ENCODE data around the gene GOLT1A. TPM values are rescaled to one million over a fixed set of nuclear protein-coding genes. Genes with fewer than 3 reads are reported as not detected.

The GOLT1A gene
- total and polyA plus RNA-seq, 10 of the 15 experiments (the other 5 are each of a cell fraction or from before 2014, with no cell fraction given), result 0.09 to 0.46 TPM; not detected in 8

DNA sequence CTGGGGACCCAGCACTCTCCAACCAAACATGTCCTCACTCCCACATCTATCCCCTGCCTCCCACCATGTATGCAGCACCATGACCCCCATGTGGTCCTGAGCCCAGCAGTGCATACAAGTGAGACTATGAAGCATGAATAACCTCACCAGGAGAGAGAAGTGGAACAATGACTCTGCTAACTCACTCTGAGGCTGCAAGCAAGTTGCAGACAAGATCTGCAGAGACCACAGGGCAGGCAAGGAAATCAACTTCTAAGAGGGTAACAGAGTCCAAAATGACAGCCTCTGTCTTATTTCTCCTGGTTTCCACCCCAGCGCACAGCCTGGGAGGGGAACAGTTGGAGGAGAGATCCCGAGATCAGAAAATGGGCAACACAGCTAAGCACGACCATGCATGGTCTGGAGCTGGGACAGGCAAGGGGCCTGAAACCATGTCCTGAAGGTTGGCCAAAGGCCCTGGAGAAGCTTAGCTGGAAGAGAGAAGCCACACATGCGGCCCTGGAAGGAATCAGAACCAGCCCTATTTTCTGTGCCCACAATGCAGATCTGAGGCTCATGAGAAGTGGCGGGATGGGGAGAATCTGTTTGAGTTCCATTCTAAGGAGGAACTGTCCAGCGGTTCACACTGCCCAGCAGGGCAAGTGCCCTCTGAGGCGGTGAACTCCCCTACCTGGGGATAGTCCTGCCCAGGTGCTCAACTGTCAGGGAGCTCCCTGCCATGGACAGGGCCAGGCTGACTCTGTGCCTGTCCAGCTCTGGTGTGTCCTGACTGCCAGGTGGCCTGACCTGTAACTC lies 35.1 kb downstream of the GOLT1A start (continued):
- TF ChIP-seq, protein P1, sequence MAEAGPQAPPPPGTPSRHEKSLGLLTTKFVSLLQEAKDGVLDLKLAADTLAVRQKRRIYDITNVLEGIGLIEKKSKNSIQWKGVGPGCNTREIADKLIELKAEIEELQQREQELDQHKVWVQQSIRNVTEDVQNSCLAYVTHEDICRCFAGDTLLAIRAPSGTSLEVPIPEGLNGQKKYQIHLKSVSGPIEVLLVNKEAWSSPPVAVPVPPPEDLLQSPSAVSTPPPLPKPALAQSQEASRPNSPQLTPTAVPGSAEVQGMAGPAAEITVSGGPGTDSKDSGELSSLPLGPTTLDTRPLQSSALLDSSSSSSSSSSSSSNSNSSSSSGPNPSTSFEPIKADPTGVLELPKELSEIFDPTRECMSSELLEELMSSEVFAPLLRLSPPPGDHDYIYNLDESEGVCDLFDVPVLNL (IDR thresholded peaks at IDR 0.05; ENCODE audit: low read depth, low read length), result no peak
- no peak for TF ChIP-seq ATF7 (IDR thresholded peaks at IDR 0.05; ENCODE audit: low read depth)
- no peak for TF ChIP-seq EP300 (IDR thresholded peaks at IDR 0.05; ENCODE audit: borderline replicate concordance in 1 of 2, control insufficient read depth in 1 of 2, low read depth in 2 of 2, low read length in 2 of 2)
- TF ChIP-seq, protein P2, sequence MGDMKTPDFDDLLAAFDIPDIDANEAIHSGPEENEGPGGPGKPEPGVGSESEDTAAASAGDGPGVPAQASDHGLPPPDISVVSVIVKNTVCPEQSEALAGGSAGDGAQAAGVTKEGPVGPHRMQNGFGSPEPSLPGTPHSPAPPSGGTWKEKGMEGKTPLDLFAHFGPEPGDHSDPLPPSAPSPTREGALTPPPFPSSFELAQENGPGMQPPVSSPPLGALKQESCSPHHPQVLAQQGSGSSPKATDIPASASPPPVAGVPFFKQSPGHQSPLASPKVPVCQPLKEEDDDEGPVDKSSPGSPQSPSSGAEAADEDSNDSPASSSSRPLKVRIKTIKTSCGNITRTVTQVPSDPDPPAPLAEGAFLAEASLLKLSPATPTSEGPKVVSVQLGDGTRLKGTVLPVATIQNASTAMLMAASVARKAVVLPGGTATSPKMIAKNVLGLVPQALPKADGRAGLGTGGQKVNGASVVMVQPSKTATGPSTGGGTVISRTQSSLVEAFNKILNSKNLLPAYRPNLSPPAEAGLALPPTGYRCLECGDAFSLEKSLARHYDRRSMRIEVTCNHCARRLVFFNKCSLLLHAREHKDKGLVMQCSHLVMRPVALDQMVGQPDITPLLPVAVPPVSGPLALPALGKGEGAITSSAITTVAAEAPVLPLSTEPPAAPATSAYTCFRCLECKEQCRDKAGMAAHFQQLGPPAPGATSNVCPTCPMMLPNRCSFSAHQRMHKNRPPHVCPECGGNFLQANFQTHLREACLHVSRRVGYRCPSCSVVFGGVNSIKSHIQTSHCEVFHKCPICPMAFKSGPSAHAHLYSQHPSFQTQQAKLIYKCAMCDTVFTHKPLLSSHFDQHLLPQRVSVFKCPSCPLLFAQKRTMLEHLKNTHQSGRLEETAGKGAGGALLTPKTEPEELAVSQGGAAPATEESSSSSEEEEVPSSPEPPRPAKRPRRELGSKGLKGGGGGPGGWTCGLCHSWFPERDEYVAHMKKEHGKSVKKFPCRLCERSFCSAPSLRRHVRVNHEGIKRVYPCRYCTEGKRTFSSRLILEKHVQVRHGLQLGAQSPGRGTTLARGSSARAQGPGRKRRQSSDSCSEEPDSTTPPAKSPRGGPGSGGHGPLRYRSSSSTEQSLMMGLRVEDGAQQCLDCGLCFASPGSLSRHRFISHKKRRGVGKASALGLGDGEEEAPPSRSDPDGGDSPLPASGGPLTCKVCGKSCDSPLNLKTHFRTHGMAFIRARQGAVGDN (IDR thresholded peaks at IDR 0.05), result no peak
- TF ChIP-seq CREM (IDR thresholded peaks at IDR 0.05; ENCODE audit: low read depth), result no peak
- TF ChIP-seq MXI1 (IDR thresholded peaks at IDR 0.05; ENCODE audit: low read depth, low read length), result no peak
- no peak for TF ChIP-seq CREB1 (IDR thresholded peaks at IDR 0.05; ENCODE audit: low read depth)
- TF ChIP-seq POLR2AphosphoS2 (IDR thresholded peaks at IDR 0.05; ENCODE audit: low read depth, low read length), result no peak
- TF ChIP-seq, protein P3, sequence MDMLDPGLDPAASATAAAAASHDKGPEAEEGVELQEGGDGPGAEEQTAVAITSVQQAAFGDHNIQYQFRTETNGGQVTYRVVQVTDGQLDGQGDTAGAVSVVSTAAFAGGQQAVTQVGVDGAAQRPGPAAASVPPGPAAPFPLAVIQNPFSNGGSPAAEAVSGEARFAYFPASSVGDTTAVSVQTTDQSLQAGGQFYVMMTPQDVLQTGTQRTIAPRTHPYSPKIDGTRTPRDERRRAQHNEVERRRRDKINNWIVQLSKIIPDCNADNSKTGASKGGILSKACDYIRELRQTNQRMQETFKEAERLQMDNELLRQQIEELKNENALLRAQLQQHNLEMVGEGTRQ (IDR thresholded peaks at IDR 0.05; ENCODE audit: borderline replicate concordance, low read depth, low read length), result no peak
- TF ChIP-seq RCOR1 (conservative IDR thresholded peaks at IDR 0.05; ENCODE audit: low read depth, low read length), result no peak
